Measurements from ENCODE around the gene ICA1. TPM values are rescaled to one million over a fixed set of nuclear protein-coding genes. Genes with fewer than 3 reads are reported as not detected.
A peak's percentile ranks its signal among the peaks of the same experiment; 100 is the strongest.

Gene ICA1
- total and polyA plus RNA-seq, 2 donors (not counting 3 experiments of a cell fraction or from before 2014, with no cell fraction given), result 19.0 to 47.1 TPM

GRCh38 chr7:8155836-8156235 lies 106.1 kb downstream of the ICA1 start:
- H3K36me3 ChIP-seq (ENCODE audit: control insufficient read depth in 2 of 2, extremely low read depth in 1 of 2, insufficient read depth in 2 of 2, low read length in 2 of 2), result no peaks in the 10 kb centered on the region
- intact Hi-C loops (cut with micrococcal nuclease) (no loop called here), dilution Hi-C loops (cut with MboI; ENCODE audit: extremely low pct_ligation_motif_present, low sequenced_read_pairs) (no loop called here)
- H3K27me3 ChIP-seq (ENCODE audit: control insufficient read depth in 2 of 2, insufficient read depth in 2 of 2, low read length in 2 of 2), result no peaks in the 10 kb centered on the region
- no peaks in the 10 kb centered on the region for H3K9me1 ChIP-seq (replicated peaks; ENCODE audit: control insufficient read depth, extremely low read depth, insufficient read depth, low read length)
- DNase-seq (ENCODE audit: low read depth, low spot score) (no peak), FAIRE-seq (no peak)
- H4K20me1 ChIP-seq (replicated peaks; ENCODE audit: control insufficient read depth, extremely low read depth, insufficient read depth, low read length), result no peaks in the 10 kb centered on the region
- ChIA-PET POLR2A (no interaction called here), CTCF (no interaction called here)
- BruUV-seq (replicated peaks), result no TSS peak
- TF ChIP-seq EZH2 (IDR thresholded peaks at IDR 0.05; ENCODE audit: borderline replicate concordance, low read depth, low read length, severe bottlenecking) (no peak), POLR2A (IDR thresholded peaks at IDR 0.05; ENCODE audit: low read depth, low read length) (no peak), JUN (IDR thresholded peaks at IDR 0.05; ENCODE audit: borderline replicate concordance, insufficient read depth, insufficient read length, low read depth) (no peak), MYC (IDR thresholded peaks at IDR 0.05; ENCODE audit: low read depth, low read length) (no peak)
- no peak overlapping the region for H3K27ac ChIP-seq (ENCODE audit: insufficient read depth, low read depth, low read length)
- no peak overlapping the region for H3K9ac ChIP-seq (replicated peaks; ENCODE audit: extremely low read depth, insufficient read depth, low read length)
- no peaks in the 10 kb centered on the region for H3K9me3 ChIP-seq (replicated peaks; ENCODE audit: control insufficient read depth, insufficient read depth, low read length)
- H3K4me3 ChIP-seq (replicated peaks in 1 of 3; ENCODE audit: insufficient read depth in 1 of 3, low read depth in 1 of 3, low read length in 3 of 3), result no peak overlapping the region
- no peak overlapping the region for H3K4me2 ChIP-seq (ENCODE audit: insufficient read depth, low read length)
- no peaks in the 10 kb centered on the region for H3K79me2 ChIP-seq (ENCODE audit: control insufficient read depth, insufficient read depth, low read length)
- H2AFZ ChIP-seq (ENCODE audit: low read depth, low read length), result no peak overlapping the region
- H3K4me1 ChIP-seq (ENCODE audit: control insufficient read depth, extremely low read depth, insufficient read depth, low read length), result no peaks in the 10 kb centered on the region

DNA sequence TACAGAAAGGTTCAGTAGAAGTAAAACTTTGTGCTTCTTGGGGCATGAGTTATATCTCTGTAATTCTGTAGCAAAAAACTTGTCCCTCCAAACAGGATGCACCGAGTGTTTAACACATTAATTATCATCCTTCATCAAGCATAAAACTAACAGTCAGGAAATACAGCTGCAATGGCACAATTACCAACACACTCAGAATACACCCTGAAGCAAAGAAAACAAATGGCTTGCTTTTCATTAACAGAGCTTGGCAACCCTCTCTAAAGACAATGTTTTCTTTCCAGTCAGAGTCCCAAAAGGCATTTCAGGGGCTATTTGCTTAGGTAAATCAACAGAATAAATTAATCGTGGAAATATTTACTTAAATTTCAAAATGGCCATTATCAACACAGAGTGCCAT lies 107.7 kb downstream of the ICA1 start:
- dilution Hi-C loops (cut with MboI; ENCODE audit: extremely low pct_ligation_motif_present, low sequenced_read_pairs), result no loop called here

More for the DNA sequence above, 107.7 kb downstream of the ICA1 start:
- Histone ChIP-seq H3K4me3 (replicated peaks in 1 of 3; ENCODE audit: insufficient read depth in 1 of 3, low read depth in 1 of 3, low read length in 3 of 3) (no peak overlapping the region), H3K27me3 (ENCODE audit: control insufficient read depth in 2 of 2, insufficient read depth in 2 of 2, low read length in 2 of 2) (no peaks in the 10 kb centered on the region), H3K9me3 (replicated peaks; ENCODE audit: control insufficient read depth, insufficient read depth, low read length) (no peaks in the 10 kb centered on the region), H3K36me3 (ENCODE audit: control insufficient read depth in 2 of 2, extremely low read depth in 1 of 2, insufficient read depth in 2 of 2, low read length in 2 of 2) (no peaks in the 10 kb centered on the region), H2AFZ (ENCODE audit: low read depth, low read length) (no peak overlapping the region), H3K9ac (replicated peaks; ENCODE audit: extremely low read depth, insufficient read depth, low read length) (no peak overlapping the region), H3K79me2 (ENCODE audit: control insufficient read depth, insufficient read depth, low read length) (no peaks in the 10 kb centered on the region), H3K27ac (ENCODE audit: insufficient read depth, low read depth, low read length) (no peak overlapping the region), H3K9me1 (replicated peaks; ENCODE audit: control insufficient read depth, extremely low read depth, insufficient read depth, low read length) (no peaks in the 10 kb centered on the region), H4K20me1 (replicated peaks; ENCODE audit: control insufficient read depth, extremely low read depth, insufficient read depth, low read length) (no peaks in the 10 kb centered on the region), H3K4me1 (ENCODE audit: control insufficient read depth, extremely low read depth, insufficient read depth, low read length) (peaks cover 5% of the 10 kb centered on the region), H3K4me2 (ENCODE audit: insufficient read depth, low read length) (no peak overlapping the region)
- no peak for TF ChIP-seq EZH2 (IDR thresholded peaks at IDR 0.05; ENCODE audit: borderline replicate concordance, low read depth, low read length, severe bottlenecking)
- no peak for TF ChIP-seq POLR2AphosphoS5 (IDR thresholded peaks at IDR 0.05; ENCODE audit: insufficient read depth, low read depth, low read length)
- no peak for TF ChIP-seq FOS (IDR thresholded peaks at IDR 0.05; ENCODE audit: borderline replicate concordance, insufficient read depth, low read length)
- TF ChIP-seq, protein P1, sequence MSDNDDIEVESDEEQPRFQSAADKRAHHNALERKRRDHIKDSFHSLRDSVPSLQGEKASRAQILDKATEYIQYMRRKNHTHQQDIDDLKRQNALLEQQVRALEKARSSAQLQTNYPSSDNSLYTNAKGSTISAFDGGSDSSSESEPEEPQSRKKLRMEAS (IDR thresholded peaks at IDR 0.05; ENCODE audit: insufficient read depth, insufficient read length), result no peak
- no peak for TF ChIP-seq POLR2A (IDR thresholded peaks at IDR 0.05; ENCODE audit: low read depth, low read length)
- TF ChIP-seq MYC (IDR thresholded peaks at IDR 0.05; ENCODE audit: low read depth, low read length), result no peak
- no peak for TF ChIP-seq GATA2 (IDR thresholded peaks at IDR 0.05; ENCODE audit: insufficient read depth, insufficient read length, low read depth, low read length)
- TF ChIP-seq, protein P2, sequence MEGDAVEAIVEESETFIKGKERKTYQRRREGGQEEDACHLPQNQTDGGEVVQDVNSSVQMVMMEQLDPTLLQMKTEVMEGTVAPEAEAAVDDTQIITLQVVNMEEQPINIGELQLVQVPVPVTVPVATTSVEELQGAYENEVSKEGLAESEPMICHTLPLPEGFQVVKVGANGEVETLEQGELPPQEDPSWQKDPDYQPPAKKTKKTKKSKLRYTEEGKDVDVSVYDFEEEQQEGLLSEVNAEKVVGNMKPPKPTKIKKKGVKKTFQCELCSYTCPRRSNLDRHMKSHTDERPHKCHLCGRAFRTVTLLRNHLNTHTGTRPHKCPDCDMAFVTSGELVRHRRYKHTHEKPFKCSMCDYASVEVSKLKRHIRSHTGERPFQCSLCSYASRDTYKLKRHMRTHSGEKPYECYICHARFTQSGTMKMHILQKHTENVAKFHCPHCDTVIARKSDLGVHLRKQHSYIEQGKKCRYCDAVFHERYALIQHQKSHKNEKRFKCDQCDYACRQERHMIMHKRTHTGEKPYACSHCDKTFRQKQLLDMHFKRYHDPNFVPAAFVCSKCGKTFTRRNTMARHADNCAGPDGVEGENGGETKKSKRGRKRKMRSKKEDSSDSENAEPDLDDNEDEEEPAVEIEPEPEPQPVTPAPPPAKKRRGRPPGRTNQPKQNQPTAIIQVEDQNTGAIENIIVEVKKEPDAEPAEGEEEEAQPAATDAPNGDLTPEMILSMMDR (IDR thresholded peaks at IDR 0.05; ENCODE audit: extremely low read depth in 1 of 2, insufficient read depth in 1 of 2, low read depth in 1 of 2, low read length in 2 of 2), result no peak
- no peak for TF ChIP-seq JUN (IDR thresholded peaks at IDR 0.05; ENCODE audit: borderline replicate concordance, insufficient read depth, insufficient read length, low read depth)
- DNase-seq (ENCODE audit: low read depth, low spot score), result peak; percentile 50
- ChIA-PET CTCF (no interaction called here), POLR2A (no interaction called here)
- no TSS peak for BruUV-seq (replicated peaks)
- intact Hi-C loops (cut with micrococcal nuclease), result no loop called here
- no peak for FAIRE-seq

All from endothelial cell of umbilical vein (primary cell).